ENCODE data around the gene KCTD3. TPM values are rescaled to one million over a fixed set of nuclear protein-coding genes. Genes with fewer than 3 reads are reported as not detected.

The KCTD3 gene
- total RNA-seq, 1 donor from 2014 or later, result 53.7 TPM

GRCh38 chr1:215530401-215530984, 36.6 kb upstream of the KCTD3 start:
- DNase-seq (ENCODE audit: extremely low spot score, unreplicated experiment), result no peak
- no peak overlapping the region for H3K4me3 Mint-ChIP-seq
- peaks cover 7% of the 10 kb centered on the region for H3K27me3 Mint-ChIP-seq
- H3K36me3 Mint-ChIP-seq, result no peaks in the 10 kb centered on the region
- H3K9me3 Mint-ChIP-seq, result no peaks in the 10 kb centered on the region
- no peaks in the 10 kb centered on the region for H3K4me1 Mint-ChIP-seq (ENCODE audit: unreplicated experiment)
- H3K27ac Mint-ChIP-seq, result no peak overlapping the region
- no peak for TF ChIP-seq CTCF (conservative IDR thresholded peaks at IDR 0.05)

GRCh38 chr1:215539803-215540570, 27.1 kb upstream of the KCTD3 start:
- Mint-ChIP-seq H3K4me1 (ENCODE audit: unreplicated experiment) (peaks cover 4% of the 10 kb centered on the region), H3K4me3 (no peak overlapping the region), H3K9me3 (no peaks in the 10 kb centered on the region), H3K36me3 (no peaks in the 10 kb centered on the region), H3K27me3 (peaks cover 2% of the 10 kb centered on the region), H3K27ac (no peak overlapping the region)
- no peak for TF ChIP-seq CTCF (conservative IDR thresholded peaks at IDR 0.05)
- DNase-seq (ENCODE audit: extremely low spot score, unreplicated experiment), result no peak

GRCh38 chr1:215542301-215542700, 24.8 kb upstream of the KCTD3 start:
- Mint-ChIP-seq H3K4me3 (no peak overlapping the region), H3K27ac (no peak overlapping the region), H3K27me3 (no peaks in the 10 kb centered on the region), H3K9me3 (no peaks in the 10 kb centered on the region), H3K4me1 (ENCODE audit: unreplicated experiment) (peaks cover 4% of the 10 kb centered on the region), H3K36me3 (no peaks in the 10 kb centered on the region)
- no peak for DNase-seq (ENCODE audit: extremely low spot score, unreplicated experiment)
- TF ChIP-seq CTCF (conservative IDR thresholded peaks at IDR 0.05), result no peak

GRCh38 chr1:215543191-215543606, 23.9 kb upstream of the KCTD3 start:
- peaks cover 4% of the 10 kb centered on the region for H3K4me1 Mint-ChIP-seq (ENCODE audit: unreplicated experiment)

GRCh38 chr1:215543806-215544205, 23.3 kb upstream of the KCTD3 start:
- Mint-ChIP-seq H3K9me3 (no peaks in the 10 kb centered on the region), H3K27me3 (no peaks in the 10 kb centered on the region), H3K36me3 (no peaks in the 10 kb centered on the region), H3K4me1 (ENCODE audit: unreplicated experiment) (peaks cover 4% of the 10 kb centered on the region), H3K27ac (no peak overlapping the region), H3K4me3 (no peak overlapping the region)
- no peak for TF ChIP-seq CTCF (conservative IDR thresholded peaks at IDR 0.05)
- DNase-seq (ENCODE audit: extremely low spot score, unreplicated experiment), result no peak

More at GRCh38 chr1:215543191-215543606, 23.9 kb upstream of the KCTD3 start:
- Mint-ChIP-seq H3K27me3 (no peaks in the 10 kb centered on the region), H3K4me3 (no peak overlapping the region), H3K36me3 (no peaks in the 10 kb centered on the region), H3K9me3 (no peaks in the 10 kb centered on the region), H3K27ac (no peak overlapping the region)
- no peak for DNase-seq (ENCODE audit: extremely low spot score, unreplicated experiment)
- no peak for TF ChIP-seq CTCF (conservative IDR thresholded peaks at IDR 0.05)

Measured in type B pancreatic cell (in vitro differentiated cells).